Keratinocyte (primary cell): ENCODE data around the gene LRRFIP2.

Experiments
- EZH2 ChIP-seq: IDR thresholded peaks from one replicate; pipeline ENCODE4 v1.6.1; 2012; ENCODE audit warnings: inconsistent platforms, mild to moderate bottlenecking, low read length, moderate library complexity
- TF ChIP-seq, protein P1 (sequence below), 3 experiments: IDR thresholded peaks in 1 of 3; conservative IDR thresholded peaks in 1 of 3; optimal IDR thresholded peaks in 1 of 3; 2 replicates in 2 of 3; 3 replicates in 1 of 3; pipeline versions ENCODE3 to v1.5.1; 2011; ENCODE audit warnings: low read length in 3 of 3, mild to moderate bottlenecking in 3 of 3, moderate library complexity in 2 of 3, control low read depth in 1 of 3, inconsistent platforms in 1 of 3; ENCODE audit not compliant: insufficient read depth in 2 of 3; ENCODE audit errors: extremely low read depth in 1 of 3

DNA sequence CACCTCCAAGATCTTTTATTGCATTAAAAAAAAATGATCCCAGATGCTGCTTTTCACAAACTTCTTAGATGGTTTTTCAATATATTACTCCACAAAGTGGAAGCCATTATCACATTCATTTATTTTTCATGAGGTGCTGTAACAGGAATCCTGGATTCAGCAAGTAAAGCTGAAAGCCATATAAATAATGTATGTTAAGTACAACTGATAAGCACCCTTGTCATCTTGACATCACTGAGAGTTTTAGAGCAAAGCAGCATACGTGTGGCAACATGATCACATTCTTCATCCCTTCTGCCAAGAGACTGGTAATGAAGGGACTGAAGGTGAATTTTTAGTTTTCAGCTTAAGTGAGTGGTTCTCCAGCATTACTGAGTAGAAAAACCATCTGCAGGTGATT lies 44.9 kb upstream of the LRRFIP2 start:
- TF ChIP-seq, protein P1, sequence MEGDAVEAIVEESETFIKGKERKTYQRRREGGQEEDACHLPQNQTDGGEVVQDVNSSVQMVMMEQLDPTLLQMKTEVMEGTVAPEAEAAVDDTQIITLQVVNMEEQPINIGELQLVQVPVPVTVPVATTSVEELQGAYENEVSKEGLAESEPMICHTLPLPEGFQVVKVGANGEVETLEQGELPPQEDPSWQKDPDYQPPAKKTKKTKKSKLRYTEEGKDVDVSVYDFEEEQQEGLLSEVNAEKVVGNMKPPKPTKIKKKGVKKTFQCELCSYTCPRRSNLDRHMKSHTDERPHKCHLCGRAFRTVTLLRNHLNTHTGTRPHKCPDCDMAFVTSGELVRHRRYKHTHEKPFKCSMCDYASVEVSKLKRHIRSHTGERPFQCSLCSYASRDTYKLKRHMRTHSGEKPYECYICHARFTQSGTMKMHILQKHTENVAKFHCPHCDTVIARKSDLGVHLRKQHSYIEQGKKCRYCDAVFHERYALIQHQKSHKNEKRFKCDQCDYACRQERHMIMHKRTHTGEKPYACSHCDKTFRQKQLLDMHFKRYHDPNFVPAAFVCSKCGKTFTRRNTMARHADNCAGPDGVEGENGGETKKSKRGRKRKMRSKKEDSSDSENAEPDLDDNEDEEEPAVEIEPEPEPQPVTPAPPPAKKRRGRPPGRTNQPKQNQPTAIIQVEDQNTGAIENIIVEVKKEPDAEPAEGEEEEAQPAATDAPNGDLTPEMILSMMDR (optimal IDR thresholded peaks at IDR 0.05 in 1 of 3, IDR thresholded peaks at IDR 0.05 in 1 of 3, conservative IDR thresholded peaks at IDR 0.05 in 1 of 3; ENCODE audit: extremely low read depth in 1 of 3, insufficient read depth in 2 of 3, low read length in 3 of 3): no peak
- no peak for TF ChIP-seq EZH2
